Measurements from ENCODE around the gene SCP2D1.

DNA sequence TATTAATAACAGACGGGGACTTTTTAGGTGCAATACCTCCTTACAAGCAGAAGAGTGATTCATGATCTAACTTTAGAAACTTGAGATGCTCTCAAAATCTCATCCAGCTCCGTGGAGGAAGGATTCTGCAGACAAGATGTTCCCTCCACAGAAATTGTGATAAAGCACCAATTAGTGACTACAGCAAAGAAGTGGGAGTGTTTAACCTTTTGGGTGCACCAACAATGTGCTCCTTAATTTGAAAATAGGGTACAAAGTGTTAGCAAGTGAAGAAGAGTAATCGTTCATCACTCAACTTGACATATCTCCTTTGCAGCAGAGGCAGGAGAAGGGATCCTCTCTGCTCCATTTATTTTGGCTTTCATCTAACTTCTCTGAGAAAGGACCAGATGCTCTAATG is 22.8 kb upstream of the SCP2D1 start:
- TF ChIP-seq, protein P1, sequence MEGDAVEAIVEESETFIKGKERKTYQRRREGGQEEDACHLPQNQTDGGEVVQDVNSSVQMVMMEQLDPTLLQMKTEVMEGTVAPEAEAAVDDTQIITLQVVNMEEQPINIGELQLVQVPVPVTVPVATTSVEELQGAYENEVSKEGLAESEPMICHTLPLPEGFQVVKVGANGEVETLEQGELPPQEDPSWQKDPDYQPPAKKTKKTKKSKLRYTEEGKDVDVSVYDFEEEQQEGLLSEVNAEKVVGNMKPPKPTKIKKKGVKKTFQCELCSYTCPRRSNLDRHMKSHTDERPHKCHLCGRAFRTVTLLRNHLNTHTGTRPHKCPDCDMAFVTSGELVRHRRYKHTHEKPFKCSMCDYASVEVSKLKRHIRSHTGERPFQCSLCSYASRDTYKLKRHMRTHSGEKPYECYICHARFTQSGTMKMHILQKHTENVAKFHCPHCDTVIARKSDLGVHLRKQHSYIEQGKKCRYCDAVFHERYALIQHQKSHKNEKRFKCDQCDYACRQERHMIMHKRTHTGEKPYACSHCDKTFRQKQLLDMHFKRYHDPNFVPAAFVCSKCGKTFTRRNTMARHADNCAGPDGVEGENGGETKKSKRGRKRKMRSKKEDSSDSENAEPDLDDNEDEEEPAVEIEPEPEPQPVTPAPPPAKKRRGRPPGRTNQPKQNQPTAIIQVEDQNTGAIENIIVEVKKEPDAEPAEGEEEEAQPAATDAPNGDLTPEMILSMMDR (IDR thresholded peaks at IDR 0.05), result no peak
- TF ChIP-seq POLR2A (IDR thresholded peaks at IDR 0.05), result no peak

Measured in Peyer's patch (tissue), 4 donors.